Inflammatory macrophage treated with lipopolysaccharide for 1 hour (primary cell): ENCODE results near the gene EFCAB5.
"Not testable (repeated sequence)": the region's sequence is repeated elsewhere in the genome, so short reads cannot be mapped to it uniquely, and the experiment has no call there.

Experiments
- DNase-seq, 2 donors: peaks; one replicate each; pipeline ENCODE4 v3.0.0-alpha.2; 2020 to 2022

Gene EFCAB5

GRCh38 chr17:30021708-30022317 lies 80.4 kb downstream of the EFCAB5 start:
- peak; percentile 27 to 66 for DNase-seq

- not testable (repeated sequence) for DNase-seq
Observed at GRCh38 chr17:30025325-30025724, 83.9 kb downstream of the EFCAB5 start.

GRCh38 chr17:30027676-30028075 lies 86.2 kb downstream of the EFCAB5 start:
- DNase-seq, result no peak

DNA sequence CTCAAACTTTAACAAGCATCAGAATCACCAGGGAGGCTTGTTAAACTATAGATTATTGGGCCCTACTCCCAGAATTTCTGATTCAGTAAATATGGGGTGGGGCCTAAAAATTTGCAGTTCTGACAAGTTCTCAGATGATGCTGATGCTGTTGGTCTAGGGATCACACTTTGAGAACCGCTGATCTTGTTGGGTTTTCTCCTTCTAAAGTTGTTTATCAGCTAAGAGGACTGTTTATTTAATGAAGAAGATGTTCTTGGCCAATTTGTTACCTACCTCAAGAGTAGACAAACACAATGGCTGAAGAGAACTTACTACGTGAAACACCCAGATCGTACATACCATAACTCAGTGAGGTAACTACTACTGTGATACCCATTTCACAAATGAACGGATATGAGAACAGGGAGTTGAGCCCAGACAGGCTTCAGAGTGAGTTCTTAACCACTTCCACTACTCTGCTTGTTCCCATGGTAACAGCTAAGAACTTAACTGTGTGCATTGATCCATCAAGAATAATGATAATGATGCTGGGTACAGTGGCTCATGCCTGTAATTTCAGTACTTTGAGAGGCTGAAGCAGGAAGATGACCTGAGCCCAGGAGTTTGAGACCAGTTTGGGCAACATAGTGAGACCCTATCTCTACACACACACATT lies 89.9 kb downstream of the EFCAB5 start:
- DNase-seq, result no peak

DNA sequence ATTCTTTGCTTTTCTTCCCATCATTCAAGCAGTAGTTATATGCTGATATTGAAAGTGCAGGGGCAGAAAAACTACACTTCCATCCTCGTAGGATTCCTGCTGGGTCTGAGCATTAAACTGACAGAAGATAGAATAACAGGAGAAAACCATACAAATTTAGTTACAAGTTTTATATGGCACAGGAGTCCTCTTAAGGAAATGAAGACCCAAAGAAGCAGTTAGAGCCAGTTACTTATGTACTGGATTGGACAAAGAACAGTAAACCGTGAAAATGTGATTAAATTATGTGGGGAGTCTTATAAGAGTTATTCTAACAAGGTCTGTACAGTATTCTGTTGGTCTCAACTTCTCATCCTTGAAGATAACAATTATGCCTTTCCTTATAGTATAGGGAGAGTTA lies 93.9 kb downstream of the EFCAB5 start:
- DNase-seq, result no peak

GRCh38 chr17:30040719-30041518 lies 99.5 kb downstream of the EFCAB5 start:
- peak; percentile 43 to 48 for DNase-seq

- no peak for DNase-seq
Observed at GRCh38 chr17:30041551-30041950, 100.1 kb downstream of the EFCAB5 start.

- no peak for DNase-seq
Observed at GRCh38 chr17:30062372-30062771, 120.9 kb downstream of the EFCAB5 start.

GRCh38 chr17:30064738-30065137 lies 123.3 kb downstream of the EFCAB5 start:
- DNase-seq, result no peak

- no peak for DNase-seq
Observed at GRCh38 chr17:30068465-30068864, 127.0 kb downstream of the EFCAB5 start.

DNA sequence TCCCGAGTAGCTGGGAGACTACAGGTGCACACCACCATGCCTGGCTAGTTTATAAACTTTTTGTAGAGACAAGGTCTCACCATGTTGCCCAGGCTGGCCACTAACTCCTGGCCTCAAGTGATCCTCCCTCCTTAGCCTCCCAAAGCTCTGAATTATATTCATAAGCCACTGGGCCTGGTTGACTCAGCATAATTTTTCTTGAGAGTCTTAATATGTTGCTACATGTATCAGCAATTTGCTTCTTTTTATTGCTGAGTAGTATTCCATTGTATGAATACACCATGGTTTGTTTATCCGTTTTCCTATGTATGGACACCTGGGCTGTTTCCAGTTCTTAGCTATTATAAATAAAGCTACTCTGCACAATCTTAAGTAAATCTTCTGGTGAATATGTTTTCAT lies 132.8 kb downstream of the EFCAB5 start:
- no peak for DNase-seq

GRCh38 chr17:30074730-30075129 lies 133.3 kb downstream of the EFCAB5 start:
- no peak for DNase-seq

DNA sequence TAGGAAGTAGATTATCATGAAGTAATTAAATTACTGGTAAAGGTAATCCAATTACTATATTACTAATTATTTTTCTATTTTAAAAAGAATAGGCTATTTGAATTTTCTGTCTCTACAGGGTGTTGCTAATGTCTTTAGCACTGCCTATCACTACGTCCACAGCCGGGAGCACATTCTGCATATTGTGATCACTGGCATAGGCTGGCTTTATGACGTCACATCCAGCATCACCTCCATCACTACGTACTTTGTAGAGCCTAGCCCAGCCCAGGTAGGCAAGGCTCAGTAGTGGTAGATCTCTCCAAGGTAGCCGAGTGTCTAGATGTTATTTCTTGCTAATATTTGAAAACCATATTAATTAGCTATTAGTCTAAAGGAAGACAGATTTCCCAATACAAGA lies 141.3 kb downstream of the EFCAB5 start:
- DNase-seq, result no peak

- DNase-seq, result no peak
Observed at GRCh38 chr17:30084788-30085187, 143.4 kb downstream of the EFCAB5 start.

DNA sequence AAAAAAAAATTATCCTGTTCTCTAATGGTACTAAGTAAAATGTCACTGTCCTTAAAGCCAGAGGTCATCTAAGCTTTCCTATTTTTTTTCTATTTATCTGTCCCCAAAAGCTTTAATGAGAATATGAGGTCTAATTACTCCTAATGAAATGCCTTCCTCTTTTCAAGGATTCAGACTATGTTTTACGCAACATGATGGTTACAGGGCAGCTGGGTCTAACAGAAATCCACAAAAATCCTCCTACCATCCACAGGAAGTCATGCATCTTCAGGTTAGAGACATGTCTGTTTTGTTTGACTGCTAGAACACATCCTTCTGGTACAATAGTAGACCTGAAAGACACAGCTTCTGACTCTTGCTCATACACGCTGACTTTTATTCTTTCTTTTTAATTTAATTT lies 145.5 kb downstream of the EFCAB5 start:
- peak in 1 of 2 donors; percentile 6 for DNase-seq

DNA sequence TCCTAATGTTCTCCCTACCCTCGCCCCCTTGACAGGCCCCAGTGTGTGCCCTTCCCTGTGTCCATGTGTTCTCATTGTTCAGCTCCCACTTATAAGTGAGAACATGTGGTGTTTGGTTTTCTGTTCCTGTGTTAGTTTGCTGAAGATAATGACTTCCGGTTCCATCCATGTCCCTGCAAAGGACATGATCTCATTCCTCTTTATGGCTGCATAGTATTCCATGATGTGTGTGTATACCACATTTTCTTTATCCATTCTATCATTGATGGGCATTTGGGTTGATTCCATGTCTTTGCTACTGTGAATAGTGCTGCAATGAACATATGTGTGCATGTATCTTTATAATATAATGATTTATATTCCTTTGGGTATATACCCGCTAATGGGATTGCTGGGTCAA lies 146.0 kb downstream of the EFCAB5 start:
- not testable (repeated sequence) for DNase-seq

- DNase-seq, result no peak
Observed at GRCh38 chr17:30091121-30091670, 149.8 kb downstream of the EFCAB5 start.

GRCh38 chr17:30091771-30092170 lies 150.3 kb downstream of the EFCAB5 start:
- no peak for DNase-seq

DNA sequence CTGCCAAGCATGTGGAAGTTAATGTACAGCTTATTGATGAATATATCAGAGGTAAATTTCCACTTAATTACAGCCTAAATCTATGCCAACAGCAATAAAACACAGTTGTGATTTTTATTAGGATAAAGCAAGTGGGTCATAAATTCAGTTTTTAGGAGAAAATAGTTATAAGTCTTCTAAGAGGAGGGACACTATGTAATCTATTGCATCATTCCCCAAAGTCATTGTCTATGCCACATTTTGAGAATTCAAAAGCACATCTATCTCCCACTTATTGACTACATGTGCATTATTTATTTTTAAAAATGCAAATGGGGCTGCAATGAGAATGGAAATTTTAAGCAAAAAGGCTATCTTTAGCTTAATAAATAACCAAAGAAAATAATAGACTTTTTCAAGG lies 151.5 kb downstream of the EFCAB5 start:
- DNase-seq, result no peak

DNA sequence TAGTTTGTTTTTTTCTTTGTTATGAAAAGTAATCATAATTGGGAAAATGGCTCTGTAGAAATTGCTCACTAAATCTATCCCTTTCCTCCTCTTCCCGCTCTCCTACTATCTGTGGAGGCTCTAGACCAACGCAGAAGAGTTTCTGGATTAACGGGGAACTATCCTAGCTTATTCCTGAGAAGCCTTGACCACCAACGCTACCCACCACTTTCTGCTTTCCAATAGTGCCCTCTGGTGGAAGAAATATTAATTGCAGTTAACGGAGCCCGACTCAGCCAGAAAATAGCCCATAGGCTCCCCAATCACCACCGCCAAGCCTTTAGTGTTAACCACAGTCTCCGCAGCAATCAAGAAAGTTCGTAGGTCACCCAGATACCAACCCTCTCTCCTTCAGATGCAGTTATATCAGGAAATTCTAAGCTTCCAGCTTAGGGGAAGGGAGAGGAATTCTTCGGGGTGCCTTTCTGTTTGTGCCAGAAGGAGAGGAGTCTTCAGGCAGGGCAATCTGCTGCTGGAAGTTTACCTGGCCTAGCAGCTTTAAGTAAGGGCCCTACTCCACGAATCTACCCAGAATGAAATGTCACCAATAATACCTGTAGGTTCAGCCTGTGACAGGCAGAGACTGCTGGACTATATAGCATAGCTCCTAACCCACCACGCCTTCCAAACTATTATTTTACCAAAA lies 152.2 kb downstream of the EFCAB5 start:
- peak; percentile 37 to 96 for DNase-seq

- DNase-seq, result peak; percentile 18 to 72
Observed at GRCh38 chr17:30095507-30096244, 154.2 kb downstream of the EFCAB5 start.

DNA sequence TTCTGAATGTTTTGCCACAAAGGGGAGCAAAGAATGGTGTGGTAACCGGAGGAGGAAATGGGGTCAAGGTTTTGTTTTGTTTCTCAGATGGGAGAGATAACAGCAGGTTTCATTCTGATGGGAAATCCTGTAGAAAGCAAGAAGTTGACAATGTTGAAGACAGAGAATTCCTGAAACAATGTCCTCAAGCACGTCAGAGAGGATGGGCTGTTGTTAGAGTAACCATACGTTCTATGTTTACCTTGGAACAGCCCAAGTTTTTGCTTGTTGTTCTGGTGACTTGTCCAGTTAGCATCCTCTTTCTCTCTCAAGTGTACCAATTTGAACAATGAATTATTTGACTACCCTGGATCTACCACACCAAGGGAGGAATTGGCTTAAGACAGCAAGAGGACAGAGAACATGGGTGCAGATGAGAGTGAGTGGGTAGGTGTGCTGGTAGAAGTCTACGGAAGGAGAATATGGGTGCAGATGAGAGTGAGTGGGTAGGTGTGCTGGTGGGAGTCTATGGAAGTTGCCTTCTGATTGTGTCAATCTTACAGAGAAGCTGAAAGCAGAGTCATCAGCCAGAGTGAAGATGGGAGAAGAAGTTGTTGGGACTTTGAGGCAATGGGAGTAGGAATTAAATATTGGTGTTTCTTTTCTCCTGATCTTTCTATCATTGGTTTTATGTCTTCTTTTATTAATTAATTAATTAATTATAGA lies 160.4 kb downstream of the EFCAB5 start:
- DNase-seq, result no peak
